ENCODE results near the gene MYL5.

MYL5 gene

GRCh38 chr4:675036-675882, 917 bp downstream of the MYL5 start:
- no peak for DNase-seq

GRCh38 chr4:675980-676870, 1.9 kb downstream of the MYL5 start:
- DNase-seq: no peak

- no peak for DNase-seq
These were observed 2.5 kb downstream of the MYL5 start for GRCh38 chr4:676871-677235.

- DNase-seq: no peak
These were observed 3.3 kb downstream of the MYL5 start for GRCh38 chr4:677431-678293.

GRCh38 chr4:678331-679103, 4.2 kb downstream of the MYL5 start:
- DNase-seq: no peak

GRCh38 chr4:679104-679481, 4.8 kb downstream of the MYL5 start:
- DNase-seq: no peak

GRCh38 chr4:679629-680028, 5.3 kb downstream of the MYL5 start:
- no peak for DNase-seq

GRCh38 chr4:680091-680490, 5.7 kb downstream of the MYL5 start:
- no peak for DNase-seq

- no peak for DNase-seq
These were observed 6.2 kb downstream of the MYL5 start for GRCh38 chr4:680551-680927.

- DNase-seq: no peak
These were observed 6.7 kb downstream of the MYL5 start for GRCh38 chr4:680928-681645.

GRCh38 chr4:681736-682451, 7.6 kb downstream of the MYL5 start:
- DNase-seq: no peak

GRCh38 chr4:682490-683172, 8.3 kb downstream of the MYL5 start:
- no peak for DNase-seq

GRCh38 chr4:683247-683897, 9.0 kb downstream of the MYL5 start:
- no peak for DNase-seq

GRCh38 chr4:683982-684622, 9.8 kb downstream of the MYL5 start:
- DNase-seq: peak; percentile 32

- no peak for DNase-seq
These were observed 10.4 kb downstream of the MYL5 start for GRCh38 chr4:684623-685327.

GRCh38 chr4:685679-686412, 11.5 kb downstream of the MYL5 start:
- no peak for DNase-seq

- no peak for DNase-seq
These were observed 12.2 kb downstream of the MYL5 start for GRCh38 chr4:686413-687040.
